GM21367 (cell line): ENCODE measurements around the gene NHLRC1.

Experiments
- ATAC-seq: cut with Tn5 transposase; IDR thresholded peaks from one replicate; pipeline ENCODE4 v1.9.1; 2021; ENCODE audit not compliant: unreplicated experiment

Gene NHLRC1

DNA sequence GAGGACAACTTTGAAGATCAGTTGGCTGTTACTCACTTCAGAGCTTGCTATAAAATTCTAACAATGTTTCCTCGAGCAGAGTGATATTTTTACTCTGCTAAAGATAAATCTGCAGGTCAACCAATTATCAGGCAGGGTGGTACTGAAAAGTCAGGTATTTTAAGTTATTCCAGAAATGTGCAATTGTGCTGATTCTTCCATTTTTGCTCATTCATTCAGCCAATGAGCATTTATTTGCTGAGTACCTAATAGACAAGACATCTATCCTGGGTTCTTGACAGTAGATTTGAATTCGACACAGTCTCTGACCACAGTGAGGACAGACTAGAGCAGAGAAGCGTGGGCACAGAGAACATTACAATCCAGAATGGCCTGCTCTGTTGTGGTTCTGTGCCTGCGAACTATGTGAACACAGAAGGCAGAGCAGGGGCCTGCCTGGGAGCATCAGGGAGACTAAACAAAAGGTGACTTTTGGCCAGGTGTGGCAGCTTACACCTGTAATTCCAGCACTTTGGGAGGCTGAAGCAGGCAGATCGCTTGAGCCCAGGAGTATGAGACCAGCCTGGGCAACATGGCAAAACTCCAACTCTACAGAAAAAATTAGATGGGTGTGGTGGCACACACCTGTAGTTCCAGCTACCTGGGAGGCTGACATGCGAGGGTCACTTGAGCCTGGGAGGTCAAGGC, 17.6 kb upstream of the NHLRC1 start:
- no peak for ATAC-seq

DNA sequence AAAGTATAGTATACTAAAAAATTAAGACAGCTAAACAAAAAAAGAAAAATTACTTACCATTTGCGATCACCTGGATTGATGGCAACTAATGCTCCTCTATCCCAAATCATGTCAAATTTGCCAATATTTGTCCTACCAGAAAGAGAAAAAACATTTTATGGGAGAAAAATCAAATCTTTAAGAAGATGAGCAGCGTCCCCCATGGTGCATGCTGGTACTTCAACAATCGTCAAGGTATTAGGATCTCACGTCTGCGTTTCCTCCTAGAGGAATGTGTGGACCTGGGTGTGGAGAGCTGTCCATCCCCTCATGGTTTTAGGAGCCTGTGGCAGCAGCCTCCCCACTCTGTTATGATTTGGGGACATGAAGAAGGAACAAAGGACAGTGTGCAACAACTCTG, 16.4 kb upstream of the NHLRC1 start:
- no peak for ATAC-seq

GRCh38 chr6:18136260-18136659, 13.8 kb upstream of the NHLRC1 start:
- ATAC-seq = no peak

DNA sequence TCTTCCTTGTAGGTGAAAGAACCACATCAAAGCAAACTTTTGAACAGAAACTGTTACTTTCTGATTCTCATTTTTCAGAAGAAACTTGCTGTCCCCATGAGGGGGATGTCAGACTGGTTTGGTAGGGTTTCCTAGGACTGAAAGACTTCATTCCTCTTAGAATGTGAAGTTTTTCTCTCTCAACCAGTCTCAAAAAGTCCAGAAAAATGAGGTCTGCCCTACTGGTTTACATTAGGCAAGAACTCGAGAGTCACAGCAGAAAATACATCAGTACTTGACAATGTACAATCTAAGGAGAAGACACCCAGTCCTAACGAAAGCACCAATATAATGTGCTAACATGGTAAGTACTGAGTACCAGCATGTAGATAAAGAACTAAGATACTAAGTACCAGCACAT, 12.7 kb upstream of the NHLRC1 start:
- ATAC-seq = no peak

DNA sequence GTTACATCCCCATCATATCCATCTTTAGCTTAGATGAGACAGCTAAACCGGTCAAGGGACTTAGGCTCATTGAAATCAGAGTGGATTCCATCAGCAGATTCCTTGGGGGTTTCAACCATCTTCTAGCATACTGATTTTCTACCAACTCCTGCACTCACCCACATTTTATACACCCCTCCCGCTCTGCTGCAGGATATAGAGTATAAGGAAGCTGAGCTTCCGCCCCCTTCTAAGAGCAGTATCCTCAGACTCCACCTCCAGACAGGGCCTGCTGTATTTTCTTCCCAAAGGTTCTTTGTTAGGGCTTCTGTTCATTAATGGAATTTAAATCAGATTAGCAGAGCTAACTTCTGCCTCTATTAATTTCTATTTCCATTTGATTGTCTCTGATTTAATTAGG, 9.9 kb upstream of the NHLRC1 start:
- ATAC-seq = no peak

- no peak for ATAC-seq
Measured at GRCh38 chr6:18126121-18126520, 3.6 kb upstream of the NHLRC1 start.

- ATAC-seq = no peak
Measured at GRCh38 chr6:18121580-18122127, 823 bp downstream of the NHLRC1 start.

DNA sequence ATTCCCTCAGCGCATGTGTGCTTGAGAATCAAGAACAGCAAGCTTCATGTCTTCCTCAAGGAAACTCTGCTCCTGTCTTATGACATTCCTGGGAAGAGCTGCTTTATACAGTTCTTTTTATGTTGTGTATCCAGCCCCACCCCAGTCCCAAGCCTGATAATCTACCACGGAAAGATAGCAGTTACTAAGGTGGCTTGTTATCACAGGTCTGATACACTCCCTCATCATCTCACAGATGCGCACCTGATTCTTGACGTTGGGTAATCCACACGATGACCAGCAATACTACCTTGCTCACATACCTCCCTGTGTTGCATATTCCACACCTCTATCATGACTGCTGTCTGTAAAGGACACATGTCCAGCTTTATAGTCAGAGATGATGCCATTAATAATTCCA, 3.2 kb downstream of the NHLRC1 start:
- ATAC-seq = no peak

- ATAC-seq = no peak
Measured at GRCh38 chr6:18118330-18118729, 4.1 kb downstream of the NHLRC1 start.

DNA sequence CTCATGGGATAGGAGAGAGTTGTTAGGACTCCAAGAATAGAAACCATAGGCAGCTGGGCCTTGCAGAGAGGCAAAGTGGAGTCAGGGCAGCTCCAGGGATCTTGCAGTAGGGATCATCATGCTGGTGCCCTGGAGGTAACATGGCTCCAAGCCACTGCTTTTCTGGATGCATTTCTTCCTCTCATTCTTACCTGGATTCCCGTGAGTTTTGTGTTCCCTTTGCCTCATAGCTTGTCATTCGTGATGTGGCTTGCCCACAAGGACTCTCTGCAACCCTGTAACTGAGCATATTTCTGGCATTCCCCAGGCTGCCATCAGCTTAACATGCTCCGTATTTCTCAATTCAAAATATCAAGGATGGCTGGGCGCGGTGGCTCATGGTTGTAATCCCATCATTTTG, 5.3 kb downstream of the NHLRC1 start:
- no peak for ATAC-seq

DNA sequence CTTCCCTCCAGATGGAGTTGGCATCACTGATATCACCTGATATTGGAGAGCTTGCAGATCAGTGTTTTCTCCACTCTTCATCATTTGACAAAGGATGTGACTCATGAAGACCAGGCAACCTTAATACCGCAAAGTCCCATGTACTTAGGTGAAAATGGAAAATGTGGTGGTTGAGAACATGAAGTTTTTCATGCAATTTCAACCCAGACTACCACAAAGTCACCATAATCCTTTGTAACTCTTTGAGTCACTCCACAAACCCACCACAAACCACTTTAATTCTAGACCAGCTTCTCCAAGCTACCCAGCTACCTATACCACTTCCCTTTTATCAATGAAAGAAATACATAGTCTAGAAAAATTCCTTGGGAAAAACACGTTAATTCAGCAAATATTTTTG, 7.1 kb downstream of the NHLRC1 start:
- no peak for ATAC-seq

- no peak for ATAC-seq
Measured at GRCh38 chr6:18110162-18110561, 12.3 kb downstream of the NHLRC1 start.

GRCh38 chr6:18107061-18107460, 15.4 kb downstream of the NHLRC1 start:
- ATAC-seq = no peak

DNA sequence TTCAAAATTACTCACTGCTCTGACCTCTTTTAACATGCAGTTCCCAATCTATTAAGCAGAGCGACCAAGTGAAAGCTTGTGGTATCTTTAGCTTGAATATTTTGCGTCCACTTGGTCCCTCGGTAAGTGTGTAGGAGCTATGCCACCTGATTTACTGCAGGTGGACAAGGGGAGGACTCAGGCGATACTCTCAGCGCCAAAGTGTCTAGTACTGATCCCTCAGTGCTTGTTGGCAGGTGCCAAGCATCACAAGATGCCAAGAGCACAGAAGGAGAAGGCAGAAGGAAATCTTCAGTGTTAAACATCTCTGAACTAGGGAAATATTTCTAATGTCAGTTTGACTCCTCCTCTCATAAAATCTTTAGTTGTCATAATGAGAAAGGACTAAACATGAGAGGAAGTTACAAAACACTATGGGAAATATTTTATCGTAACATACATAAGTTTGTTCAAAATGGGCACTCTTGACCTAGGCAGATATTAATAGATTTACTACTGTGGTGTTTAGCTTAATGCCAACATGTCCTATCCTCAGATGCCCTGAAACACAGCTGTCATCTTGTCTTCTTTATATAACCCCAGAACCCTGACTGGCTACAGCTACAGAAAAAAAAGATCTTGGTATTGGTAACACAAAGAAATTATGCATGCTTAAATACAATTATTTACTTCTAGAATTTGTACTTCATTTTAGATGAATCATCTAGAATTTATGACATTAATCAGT, 19.5 kb downstream of the NHLRC1 start:
- no peak for ATAC-seq

DNA sequence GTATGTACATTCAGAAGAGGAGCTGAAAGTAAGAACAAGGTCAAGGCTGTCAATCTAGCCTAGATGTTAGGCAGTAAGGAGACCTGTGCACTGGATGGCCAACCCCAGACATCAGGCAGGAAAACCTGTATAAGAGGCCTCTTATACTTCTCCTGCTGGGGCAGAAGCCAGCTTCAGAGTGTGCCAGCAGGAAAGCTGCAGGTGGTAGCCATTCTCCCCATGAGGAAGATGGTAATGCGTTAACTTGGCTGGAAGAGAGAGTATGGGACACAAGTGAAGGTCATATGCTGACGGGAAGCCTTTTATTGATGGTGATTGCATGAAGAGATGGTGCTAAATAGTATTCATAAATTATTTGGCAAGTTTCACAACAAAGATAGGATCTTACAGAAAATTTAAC, 20.6 kb downstream of the NHLRC1 start:
- no peak for ATAC-seq

DNA sequence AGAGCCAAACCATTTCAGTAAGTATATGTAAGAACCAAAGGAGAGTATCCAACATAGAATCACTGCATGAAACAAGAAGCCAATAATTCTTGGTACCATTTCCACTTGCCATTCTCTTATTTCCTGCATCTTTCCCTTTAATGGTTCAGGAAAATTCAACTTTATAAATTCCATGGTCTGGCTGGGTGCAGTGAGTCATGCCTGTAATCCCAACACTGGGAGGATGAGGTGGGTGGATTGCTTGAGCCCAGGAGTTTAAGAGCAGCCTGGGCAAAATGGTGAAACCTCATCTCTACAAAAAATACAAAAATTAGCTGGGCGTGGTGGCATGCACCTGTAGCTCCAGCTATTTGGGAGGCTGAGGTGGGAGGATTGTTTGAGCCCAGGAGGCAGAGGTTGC, 21.2 kb downstream of the NHLRC1 start:
- no peak for ATAC-seq

GRCh38 chr6:18100296-18100695, 22.2 kb downstream of the NHLRC1 start:
- no peak for ATAC-seq

DNA sequence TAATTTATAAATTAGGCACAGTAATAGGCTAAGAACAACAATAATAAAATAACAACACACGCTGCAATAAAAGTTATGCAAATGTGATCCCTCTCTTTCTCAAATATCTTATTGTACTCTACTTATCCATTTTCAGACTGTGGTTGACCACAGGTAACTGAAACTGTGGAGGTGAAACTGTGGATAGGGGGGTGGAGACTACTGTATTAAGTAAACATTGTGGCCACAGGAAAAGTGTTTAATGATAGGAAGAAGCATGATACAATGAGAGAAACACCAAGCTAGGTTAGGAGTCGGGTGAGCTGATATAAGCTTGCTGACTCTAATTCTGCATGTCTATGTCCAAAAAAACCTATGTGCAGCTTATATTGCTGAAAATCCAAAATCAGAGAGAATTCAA, 23.0 kb downstream of the NHLRC1 start:
- no peak for ATAC-seq

- ATAC-seq = no peak
Measured at GRCh38 chr6:18096423-18096822, 26.1 kb downstream of the NHLRC1 start.

- no peak for ATAC-seq
Measured at GRCh38 chr6:18091382-18091781, 31.1 kb downstream of the NHLRC1 start.

GRCh38 chr6:18090349-18090786, 32.1 kb downstream of the NHLRC1 start:
- ATAC-seq = no peak
